SH-SY5Y (cell line): ENCODE data around the gene NBEAL2.

Experiments
- GATA2 ChIP-seq: IDR thresholded peaks from 2 replicates; pipeline ENCODE4 v1.6.1; 2011; ENCODE audit warnings: mild to moderate bottlenecking, low read depth, low read length
- GATA3 ChIP-seq: IDR thresholded peaks from 2 replicates; pipeline ENCODE4 v1.6.1; 2011; ENCODE audit warnings: low read depth, mild to moderate bottlenecking, low read length, moderate library complexity

Gene NBEAL2

GRCh38 chr3:46995901-46996562, 16.6 kb downstream of the NBEAL2 start:
- TF ChIP-seq GATA2: no peak
- no peak for TF ChIP-seq GATA3

GRCh38 chr3:46996689-46997452, 17.4 kb downstream of the NBEAL2 start:
- TF ChIP-seq GATA3 (no peak), GATA2 (no peak)

DNA sequence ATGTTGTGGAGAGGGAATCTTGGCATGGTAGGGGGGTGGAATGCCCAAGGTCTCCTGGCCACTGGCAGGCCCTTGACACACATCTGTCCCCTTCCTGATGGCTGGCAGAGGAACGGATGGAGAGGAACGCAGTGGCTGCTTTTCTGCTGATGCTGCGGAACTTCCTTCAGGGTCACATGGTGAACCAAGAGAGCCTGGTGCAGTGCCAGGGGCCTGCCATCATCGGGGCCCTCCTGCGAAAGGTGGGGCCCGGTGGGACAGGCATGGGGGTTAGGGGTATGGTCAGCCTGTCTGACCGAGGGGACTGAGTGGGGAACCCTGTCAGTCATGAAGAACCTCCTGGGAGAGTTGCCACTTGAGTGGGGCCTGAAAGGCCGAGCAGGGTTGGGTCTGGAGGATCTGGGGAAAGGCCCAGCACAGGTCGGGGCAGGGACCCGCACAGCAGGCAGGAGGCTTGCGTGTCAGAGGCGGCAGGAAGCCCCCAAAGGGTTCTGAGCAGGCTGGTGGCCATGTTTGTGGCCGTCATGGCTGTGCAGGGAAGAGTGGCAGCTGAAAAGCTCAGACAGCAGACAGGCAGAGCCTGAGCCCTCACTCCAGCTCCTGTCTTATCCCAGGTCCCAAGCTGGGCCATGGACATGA, 18.1 kb downstream of the NBEAL2 start:
- no peak for TF ChIP-seq GATA3
- no peak for TF ChIP-seq GATA2

GRCh38 chr3:46998121-46998851, 18.8 kb downstream of the NBEAL2 start:
- TF ChIP-seq GATA2: no peak
- TF ChIP-seq GATA3: no peak

- TF ChIP-seq GATA2 (no peak), GATA3 (no peak)
These were observed 19.5 kb downstream of the NBEAL2 start for GRCh38 chr3:46998852-46999515.

DNA sequence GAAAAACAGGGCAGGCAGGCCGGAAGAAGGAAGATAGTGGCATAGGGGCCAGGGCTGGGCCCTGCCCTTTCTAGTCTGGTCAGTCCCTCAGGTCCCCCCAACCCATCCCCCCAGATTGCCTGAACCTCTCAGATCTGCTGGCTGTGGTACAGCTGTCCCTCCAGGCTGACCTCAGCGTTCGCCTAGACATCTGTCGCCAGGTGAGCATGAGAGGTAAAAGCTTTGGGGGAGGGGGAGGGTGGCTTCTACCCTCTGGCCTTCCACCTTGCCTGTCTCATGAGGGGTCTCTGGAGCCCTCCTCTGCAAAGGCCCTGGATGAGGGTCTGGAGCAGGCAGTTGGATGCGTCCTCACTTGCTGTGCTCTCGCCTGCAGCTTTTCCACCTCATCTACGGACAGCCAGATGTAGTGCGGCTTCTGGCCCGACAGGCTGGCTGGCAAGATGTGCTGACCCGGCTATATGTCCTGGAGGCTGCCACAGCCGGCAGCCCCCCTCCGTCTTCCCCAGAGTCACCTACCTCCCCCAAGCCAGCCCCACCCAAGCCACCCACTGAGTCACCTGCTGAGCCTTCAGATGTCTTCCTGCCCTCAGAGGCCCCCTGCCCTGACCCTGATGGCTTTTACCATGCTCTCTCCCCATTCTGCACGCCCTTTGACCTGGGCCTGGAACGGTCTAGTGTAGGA, 20.2 kb downstream of the NBEAL2 start:
- TF ChIP-seq GATA3: no peak
- TF ChIP-seq GATA2: no peak

DNA sequence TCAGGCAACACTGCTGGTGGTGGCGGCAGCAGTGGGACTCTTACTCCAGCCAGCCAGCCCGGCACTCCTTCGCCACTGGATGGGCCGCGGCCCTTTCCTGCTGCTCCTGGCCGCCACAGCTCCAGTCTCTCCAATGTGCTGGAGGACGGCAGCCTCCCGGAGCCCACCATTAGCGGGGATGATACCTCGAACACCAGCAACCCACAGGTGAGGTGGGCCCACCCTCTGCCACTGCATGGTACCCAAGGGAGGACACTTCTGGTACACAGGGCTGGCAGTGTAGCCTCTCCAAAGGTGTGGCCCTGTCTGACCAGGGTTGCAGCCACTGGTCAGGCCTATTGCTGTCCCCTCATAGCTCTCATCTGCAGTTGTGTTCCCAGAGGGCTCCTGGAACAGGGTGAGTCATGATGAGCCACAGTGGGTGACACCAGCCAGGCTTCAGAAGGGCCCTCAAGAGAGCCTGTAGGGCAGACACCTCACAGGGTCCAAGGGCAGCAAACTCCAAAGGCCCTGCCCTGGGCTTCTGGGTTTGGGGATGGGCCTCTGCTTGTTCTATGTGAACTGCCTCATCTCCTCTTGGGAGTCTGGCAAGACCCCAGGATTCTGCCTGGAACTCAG, 20.8 kb downstream of the NBEAL2 start:
- TF ChIP-seq GATA3: no peak
- no peak for TF ChIP-seq GATA2

DNA sequence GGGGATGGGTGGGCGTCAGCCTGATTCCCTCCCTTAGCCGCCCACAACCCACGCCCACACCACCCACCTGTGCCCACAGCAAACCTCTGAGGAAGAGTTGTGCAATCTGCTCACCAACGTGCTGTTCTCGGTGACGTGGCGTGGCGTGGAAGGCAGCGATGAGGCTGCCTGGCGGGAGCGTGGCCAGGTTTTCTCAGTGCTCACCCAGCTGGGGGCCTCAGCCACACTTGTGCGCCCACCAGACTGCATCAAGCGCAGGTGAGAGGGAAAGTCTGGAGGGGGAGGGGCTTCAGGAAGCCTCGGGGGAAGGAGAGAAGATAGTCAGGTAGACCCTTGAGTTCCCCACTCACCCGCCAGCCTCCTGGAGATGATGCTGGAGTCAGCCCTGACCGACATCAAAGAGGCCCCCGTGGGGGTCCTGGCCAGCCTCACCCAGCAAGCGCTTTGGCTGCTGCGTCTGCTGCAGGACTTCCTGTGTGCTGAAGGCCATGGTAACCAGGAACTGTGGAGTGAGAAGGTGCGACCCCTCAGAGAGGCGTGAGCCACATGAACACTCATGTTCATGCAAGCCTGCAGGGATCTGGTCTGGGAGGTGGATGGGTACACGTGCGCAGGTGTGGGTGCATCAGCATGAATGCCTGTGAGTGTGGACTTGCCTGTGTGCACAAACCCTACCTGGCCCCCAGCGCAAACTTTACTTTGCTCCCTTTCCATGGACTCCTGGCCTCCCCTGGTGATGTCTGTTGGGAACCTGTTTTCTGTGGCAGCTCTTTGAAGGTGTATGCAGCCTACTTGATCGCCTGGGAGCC, 21.7 kb downstream of the NBEAL2 start:
- TF ChIP-seq GATA2 (no peak), GATA3 (no peak)

GRCh38 chr3:47001731-47002170, 22.3 kb downstream of the NBEAL2 start:
- TF ChIP-seq GATA2 (no peak), GATA3 (no peak)

DNA sequence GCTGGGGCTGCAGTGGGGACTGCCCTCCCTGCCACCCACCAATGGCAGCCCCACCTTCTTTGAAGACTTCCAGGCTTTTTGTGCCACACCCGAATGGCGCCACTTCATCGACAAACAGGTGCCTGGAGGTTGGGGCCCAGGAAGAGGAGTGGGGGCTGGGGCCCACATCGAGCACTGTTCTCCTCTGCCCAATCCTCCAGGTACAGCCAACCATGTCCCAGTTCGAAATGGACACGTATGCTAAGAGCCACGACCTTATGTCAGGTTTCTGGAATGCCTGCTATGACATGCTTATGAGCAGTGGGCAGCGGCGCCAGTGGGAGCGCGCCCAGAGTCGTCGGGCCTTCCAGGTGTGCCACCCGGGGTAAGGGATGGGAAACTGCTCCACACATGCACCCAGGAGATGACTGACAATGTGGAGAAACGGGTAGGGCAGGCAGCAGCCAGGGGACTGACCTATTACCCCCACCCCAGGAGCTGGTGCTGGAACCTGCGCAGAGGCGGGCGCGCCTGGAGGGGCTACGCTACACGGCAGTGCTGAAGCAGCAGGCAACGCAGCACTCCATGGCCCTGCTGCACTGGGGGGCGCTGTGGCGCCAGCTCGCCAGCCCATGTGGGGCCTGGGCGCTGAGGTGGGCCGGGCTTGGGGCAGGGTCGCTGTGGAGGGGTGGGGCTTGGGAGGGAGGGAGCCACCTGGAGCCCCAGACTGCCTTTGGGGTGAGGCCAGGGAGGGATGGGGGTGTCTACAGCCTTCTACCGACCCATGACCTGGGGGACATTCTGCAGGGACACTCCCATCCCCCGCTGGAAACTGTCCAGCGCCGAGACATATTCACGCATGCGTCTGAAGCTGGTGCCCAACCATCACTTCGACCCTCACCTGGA, 22.9 kb downstream of the NBEAL2 start:
- TF ChIP-seq GATA3: no peak
- no peak for TF ChIP-seq GATA2

DNA sequence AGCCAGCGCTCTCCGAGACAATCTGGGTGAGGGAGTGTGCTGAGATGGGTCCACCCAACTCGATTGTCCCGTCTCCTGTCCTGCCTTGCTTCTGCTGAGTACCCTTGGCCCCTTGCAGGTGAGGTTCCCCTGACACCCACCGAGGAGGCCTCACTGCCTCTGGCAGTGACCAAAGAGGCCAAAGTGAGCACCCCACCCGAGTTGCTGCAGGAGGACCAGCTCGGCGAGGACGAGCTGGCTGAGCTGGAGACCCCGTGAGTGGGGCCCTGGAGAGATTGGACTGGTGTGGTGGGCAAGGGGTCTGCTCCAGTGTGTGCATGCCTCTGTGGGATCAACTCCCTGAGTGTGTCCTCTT, 23.6 kb downstream of the NBEAL2 start:
- TF ChIP-seq GATA2 (no peak), GATA3 (no peak)
